ENCODE data around the gene TCF15. TPM values are rescaled to one million over a fixed set of nuclear protein-coding genes. Genes with fewer than 3 reads are reported as not detected.

TCF15 gene, protein sequence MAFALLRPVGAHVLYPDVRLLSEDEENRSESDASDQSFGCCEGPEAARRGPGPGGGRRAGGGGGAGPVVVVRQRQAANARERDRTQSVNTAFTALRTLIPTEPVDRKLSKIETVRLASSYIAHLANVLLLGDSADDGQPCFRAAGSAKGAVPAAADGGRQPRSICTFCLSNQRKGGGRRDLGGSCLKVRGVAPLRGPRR
- under 1 TPM in 5 of 7 donors, not detected in 2; 0.23 to 0.75 (median 0.33) TPM for total RNA-seq
- polyA plus RNA-seq, result under 1 TPM; 0.15 to 0.18 TPM
- long read RNA-seq, donor 1, result 0 reads
- long read RNA-seq, donor 2, partial matches to known transcripts, result 0 of 2 reads
- long read RNA-seq, donor 2, other reads (novel, unspliced or antisense), result 0 of 2 reads
- long read RNA-seq, donor 3, partial matches to known transcripts, result 0 of 1 reads
- long read RNA-seq, donor 3, other reads (novel, unspliced or antisense), result 0 of 1 reads

DNA sequence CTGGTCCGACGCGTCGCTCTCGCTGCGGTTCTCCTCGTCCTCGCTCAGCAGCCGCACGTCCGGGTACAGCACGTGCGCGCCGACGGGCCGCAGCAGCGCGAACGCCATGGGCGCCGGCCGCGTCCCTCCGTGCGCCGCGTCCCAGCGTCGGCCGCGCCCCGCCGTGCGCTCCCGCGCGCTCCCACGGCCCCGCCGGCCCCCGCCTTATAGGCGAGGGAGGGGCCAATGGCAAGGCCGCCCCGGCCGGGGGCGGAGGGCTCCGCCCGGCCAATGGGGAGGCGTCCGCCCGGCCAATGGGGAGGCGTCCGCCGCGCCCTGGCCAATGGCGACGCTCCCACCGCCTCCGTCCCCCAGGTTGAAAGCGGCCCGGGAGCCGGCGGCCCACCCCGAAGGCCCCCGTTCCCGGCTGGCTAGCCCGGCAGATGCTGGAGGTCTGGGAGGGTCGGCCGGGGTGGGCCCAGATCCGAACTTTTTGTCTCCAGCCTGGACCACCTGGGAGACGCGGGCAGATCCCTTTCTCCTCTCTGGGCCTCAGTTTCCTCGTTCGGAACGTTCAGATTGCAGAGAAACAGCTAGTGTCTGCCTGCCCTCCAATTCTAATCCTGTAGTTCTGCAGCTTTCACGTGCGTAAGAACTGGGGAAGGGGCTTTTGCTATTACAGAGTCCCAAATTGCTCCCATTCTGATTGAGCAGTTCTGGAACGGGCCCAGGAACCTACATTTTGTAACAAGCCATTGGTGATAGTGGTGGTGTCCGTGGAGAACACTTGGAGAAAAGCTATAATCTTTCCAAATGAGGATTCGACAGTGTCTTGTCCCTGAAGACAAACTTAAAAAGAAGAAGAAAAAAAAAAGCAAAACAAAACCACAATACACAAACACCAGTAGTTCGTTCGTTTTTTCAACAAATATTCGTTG lies at the start of gene TCF15:
TSS of gene TCF15 (minus strand) at position 180 of the 917 bp plus-strand sequence. CDS start at position 108, 72 bp downstream.
- Histone ChIP-seq H3K27me3 (no peaks in the 10 kb centered on the region), H3K4me1 (ENCODE audit: insufficient read depth) (no peaks in the 10 kb centered on the region), H3K36me3 (no peaks in the 10 kb centered on the region), H3K27ac (no peak within 1 kb of the TSS), H3K4me3 (no peak within 1 kb of the TSS), H3K9me3 (no peaks in the 10 kb centered on the region)
- intact Hi-C loops (cut with DNase I), result no loop called here
- 3 to 13% (median 3%) methylated on average over 25 to 84 of the region's 84 CpGs for WGBS, 3 donors
- TF ChIP-seq, protein P1, sequence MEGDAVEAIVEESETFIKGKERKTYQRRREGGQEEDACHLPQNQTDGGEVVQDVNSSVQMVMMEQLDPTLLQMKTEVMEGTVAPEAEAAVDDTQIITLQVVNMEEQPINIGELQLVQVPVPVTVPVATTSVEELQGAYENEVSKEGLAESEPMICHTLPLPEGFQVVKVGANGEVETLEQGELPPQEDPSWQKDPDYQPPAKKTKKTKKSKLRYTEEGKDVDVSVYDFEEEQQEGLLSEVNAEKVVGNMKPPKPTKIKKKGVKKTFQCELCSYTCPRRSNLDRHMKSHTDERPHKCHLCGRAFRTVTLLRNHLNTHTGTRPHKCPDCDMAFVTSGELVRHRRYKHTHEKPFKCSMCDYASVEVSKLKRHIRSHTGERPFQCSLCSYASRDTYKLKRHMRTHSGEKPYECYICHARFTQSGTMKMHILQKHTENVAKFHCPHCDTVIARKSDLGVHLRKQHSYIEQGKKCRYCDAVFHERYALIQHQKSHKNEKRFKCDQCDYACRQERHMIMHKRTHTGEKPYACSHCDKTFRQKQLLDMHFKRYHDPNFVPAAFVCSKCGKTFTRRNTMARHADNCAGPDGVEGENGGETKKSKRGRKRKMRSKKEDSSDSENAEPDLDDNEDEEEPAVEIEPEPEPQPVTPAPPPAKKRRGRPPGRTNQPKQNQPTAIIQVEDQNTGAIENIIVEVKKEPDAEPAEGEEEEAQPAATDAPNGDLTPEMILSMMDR (IDR thresholded peaks at IDR 0.05), result no peak
- TF ChIP-seq POLR2A (IDR thresholded peaks at IDR 0.05) (no peak), EP300 (IDR thresholded peaks at IDR 0.05) (no peak)
- DNase-seq, result peak in 2 of 5 donors; percentile 28 to 46

DNA sequence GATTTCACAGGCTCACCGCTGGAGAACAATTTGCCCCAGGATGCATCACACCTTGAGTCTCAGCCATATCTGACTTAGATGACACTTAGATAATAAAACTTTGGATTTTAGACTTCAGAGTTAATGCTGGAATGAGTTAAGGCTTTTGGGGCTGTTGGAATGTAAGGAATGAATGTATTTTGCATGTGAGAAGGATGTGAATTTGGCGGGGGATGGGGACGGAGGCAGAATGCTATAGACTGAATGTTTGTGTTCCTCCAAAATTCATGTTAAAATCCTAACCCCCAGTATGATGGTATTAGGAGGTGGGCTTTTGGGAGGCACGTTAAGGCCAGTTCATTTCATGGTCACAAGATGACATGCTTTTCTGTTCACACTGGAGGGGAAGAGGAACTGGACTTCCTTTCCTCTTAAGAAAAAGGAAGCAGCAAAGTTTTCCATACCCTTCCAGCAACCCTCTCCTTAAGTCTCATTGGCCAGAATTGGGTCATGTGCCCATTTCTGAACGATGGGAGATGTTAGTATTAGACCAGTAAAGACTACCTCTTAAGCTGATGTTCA lies 48.7 kb upstream of the TCF15 start:
- no peaks in the 10 kb centered on the region for H3K36me3 ChIP-seq
- WGBS, 3 donors, result 18 to 22% (median 20%) methylated on average over 5 of the region's 5 CpGs
- H3K4me1 ChIP-seq (ENCODE audit: insufficient read depth), result peaks cover 2% of the 10 kb centered on the region
- H3K4me3 ChIP-seq, result no peak overlapping the region
- no peaks in the 10 kb centered on the region for H3K27me3 ChIP-seq
- intact Hi-C loops (cut with DNase I), result no loop called here
- no peak overlapping the region for H3K27ac ChIP-seq
- TF ChIP-seq POLR2A (IDR thresholded peaks at IDR 0.05), result no peak
- TF ChIP-seq EP300 (IDR thresholded peaks at IDR 0.05), result no peak
- TF ChIP-seq, protein P1 (IDR thresholded peaks at IDR 0.05), result no peak
- no peak for DNase-seq
- H3K9me3 ChIP-seq, result no peaks in the 10 kb centered on the region

DNA sequence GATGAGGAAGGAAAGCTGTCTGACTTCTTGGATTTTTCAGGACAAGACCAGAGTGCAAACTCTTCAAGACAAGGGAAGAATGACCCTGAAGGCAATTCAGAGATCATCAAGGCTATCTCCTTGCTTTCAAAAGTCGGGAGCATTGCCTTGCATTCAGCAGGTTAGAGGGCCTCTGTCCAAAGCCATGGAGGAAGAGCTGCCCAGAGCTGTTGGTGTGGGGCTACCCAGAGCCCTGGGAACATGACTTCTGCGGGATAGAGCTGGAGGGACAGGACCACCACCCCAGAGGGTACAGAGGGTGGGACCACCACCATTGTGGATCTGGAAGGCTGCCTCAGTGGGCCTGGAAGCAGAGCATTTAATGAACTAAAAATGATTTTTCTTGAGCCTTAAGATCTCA lies 48.1 kb upstream of the TCF15 start:
- no peak for DNase-seq
- H3K27me3 ChIP-seq, result no peaks in the 10 kb centered on the region
- no peak overlapping the region for H3K27ac ChIP-seq
- H3K36me3 ChIP-seq, result no peaks in the 10 kb centered on the region
- intact Hi-C loops (cut with DNase I), result no loop called here
- no peaks in the 10 kb centered on the region for H3K9me3 ChIP-seq
- TF ChIP-seq POLR2A (IDR thresholded peaks at IDR 0.05), result no peak
- no peak for TF ChIP-seq EP300 (IDR thresholded peaks at IDR 0.05)
- TF ChIP-seq, protein P1 (IDR thresholded peaks at IDR 0.05), result no peak
- 19 to 28% (median 27%) methylated on average over 2 of the region's 2 CpGs for WGBS, 3 donors
- no peak overlapping the region for H3K4me3 ChIP-seq
- H3K4me1 ChIP-seq (ENCODE audit: insufficient read depth), result peaks cover 4% of the 10 kb centered on the region

All from ovary (tissue), 10 donors.